ENCODE results near the gene CETN2. TPM values are rescaled to one million over a fixed set of nuclear protein-coding genes. Genes with fewer than 3 reads are reported as not detected.
"Not testable (repeated sequence)": the region's sequence is repeated elsewhere in the genome, so short reads cannot be mapped to it uniquely, and the experiment has no call there.

The CETN2 gene
- polyA plus RNA-seq, 1 donor: 28.0 TPM

DNA sequence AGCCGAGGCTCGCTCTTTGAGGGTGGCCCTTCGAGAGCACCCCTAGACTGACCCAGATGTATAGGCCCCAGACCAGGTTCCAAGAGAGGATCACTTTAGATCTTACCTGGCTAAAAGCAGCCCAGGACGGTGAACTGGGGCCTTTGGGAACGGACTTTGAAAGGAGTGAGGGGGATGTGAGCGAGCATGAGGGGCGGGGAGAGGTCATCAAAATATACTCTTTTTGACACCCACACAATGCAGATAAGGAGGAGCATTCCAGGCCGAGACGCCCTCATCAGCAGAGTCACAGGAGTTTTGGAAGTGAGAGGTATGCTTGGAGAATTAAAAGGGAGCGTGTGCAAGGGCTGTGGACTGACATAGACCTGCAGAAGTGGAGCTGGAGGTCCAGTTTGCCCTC is 834 bp upstream of the CETN2 start:
- DNase-seq: no peak

DNA sequence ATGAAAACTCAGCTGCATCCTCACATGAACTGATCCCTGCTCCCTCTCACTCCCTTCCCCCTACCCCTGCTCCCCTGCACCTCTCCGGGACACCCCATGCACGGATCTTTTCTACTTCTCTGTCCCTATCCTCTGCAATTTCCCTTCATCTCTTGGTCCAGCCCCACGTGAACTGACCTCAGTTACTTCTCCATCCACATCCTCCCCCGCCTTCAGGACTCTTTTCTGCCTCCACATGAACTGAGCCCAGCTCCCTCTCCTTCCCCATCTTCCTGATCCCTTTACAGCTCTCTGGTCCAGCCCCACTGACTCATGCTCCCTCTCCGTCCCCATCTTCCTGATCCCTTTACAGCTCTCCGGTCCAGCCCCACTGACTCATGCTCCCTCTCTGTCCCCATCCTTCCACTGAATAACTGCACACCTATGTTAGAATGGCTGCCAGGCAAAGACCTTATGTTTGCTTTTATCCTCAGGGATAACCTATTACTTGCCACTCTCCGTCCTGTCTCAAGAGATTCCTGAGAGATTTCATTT is 5.6 kb downstream of the CETN2 start:
- DNase-seq: no peak

DNA sequence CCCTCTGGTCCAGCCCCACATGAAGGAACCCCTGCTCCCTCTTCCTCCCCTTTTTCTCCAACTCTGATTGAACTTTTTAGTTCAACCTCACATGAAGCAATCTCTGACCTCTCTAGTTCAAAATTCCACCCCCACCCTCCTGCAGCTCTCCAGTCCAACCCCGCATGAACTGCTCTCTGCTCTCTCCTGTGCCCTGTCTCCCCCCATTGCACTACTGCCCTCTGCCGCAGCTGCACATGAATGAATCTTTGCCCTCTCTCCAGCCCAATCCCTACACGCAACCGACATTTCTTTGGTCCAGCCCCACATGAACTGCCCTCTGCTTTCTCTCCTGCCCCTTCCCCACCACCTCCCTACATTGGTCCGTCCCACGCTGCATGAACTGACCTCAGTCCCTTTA is 6.9 kb downstream of the CETN2 start:
- no peak for DNase-seq

DNA sequence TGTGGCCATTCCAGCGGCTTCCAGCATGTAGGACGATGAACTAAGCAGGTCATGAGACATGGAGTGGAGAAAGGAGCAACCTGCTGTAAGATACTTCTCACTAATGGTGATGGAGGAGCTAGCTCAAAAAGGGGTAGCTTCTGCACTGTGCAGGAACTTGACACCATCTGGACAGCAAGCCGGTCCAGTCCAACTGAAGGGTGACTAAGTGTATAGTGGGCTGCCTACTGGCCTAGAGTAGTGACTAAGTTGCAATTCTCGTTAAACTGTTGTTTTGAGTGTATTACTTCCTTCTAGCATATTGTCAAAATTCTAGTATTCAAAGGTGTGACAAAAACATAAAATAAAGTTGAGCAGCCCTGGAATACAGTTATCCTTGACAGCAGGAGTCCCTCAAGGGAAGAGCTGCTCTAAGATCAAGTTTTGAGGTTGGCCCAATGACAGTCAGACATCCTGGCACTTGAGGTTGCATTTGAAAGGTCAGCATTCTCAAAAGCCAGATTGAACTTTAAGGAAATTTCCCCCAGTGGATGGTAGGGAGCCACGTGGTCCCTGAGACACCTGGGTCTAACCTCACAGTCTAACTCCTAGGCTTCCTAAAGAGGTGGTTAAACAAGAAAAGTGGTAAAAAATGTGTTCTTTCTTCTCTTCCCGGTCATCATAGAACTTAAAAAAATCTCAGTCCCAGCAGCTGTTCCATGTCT is 8.0 kb downstream of the CETN2 start:
- no peak for DNase-seq

DNA sequence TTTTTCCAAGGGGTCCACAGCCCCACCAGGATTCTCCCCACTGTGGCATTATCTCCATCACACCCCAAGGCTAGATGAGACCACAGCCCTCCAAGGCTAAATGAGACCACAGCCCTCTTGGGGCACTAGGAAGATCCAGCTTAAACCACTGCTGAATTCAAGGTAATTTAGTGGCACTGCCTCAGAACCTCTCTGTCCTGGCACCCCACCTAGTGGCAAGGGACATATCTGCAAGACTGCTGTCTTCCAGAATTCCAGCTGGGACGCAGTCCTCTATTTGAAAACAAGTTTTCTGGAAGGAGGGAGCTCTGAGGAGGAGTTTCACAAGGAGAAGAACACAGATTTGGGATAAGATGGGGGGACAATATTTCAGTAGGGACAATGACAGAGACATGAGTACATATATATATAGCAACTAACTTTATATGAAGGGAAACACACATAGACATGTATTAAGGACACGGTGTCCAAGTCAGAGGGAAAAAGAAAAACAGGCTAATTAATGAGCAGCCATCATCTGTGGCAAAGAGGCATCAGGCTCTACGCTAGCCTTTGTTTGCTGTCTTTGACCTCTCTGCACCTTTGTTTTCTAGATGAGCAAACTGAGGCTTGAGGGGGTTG is 9.3 kb downstream of the CETN2 start:
- DNase-seq: no peak

DNA sequence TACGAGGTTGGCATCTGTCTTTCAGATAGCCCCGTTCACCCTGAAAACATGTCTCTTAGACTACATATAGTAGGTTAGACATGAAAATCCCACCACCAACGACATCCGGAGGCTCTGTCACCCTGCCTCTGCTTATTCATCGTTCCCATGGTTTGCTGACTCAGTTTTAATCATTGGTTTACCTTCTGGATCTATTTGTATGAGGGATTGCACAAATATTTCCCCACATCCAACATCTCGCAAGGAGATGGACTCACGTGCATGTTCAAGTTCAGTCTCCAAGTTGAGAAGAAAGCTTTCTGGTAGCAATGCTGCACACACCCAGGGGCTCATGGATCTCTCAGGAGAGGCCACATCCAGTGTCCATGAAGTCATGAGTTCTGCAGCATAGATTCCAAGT is 10.8 kb downstream of the CETN2 start:
- no peak for DNase-seq

DNA sequence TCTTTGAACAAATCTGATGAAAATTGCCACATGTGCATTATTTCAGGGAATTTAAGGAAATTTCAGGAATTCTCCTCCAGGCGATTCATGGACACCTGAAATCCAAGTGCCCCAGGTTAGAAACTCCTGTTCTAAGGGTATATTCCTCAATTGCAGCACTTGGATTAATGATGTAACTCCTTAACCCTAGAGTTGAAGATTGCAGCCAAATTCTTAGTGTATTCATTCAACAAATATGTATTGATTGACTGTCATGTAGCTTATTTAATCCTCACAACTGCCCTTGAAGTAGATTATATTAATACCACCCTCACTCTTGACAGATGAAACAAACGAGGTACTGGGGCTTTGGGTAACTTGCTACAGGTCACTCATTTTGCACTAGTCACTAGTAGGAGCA is 11.3 kb downstream of the CETN2 start:
- DNase-seq: no peak

DNA sequence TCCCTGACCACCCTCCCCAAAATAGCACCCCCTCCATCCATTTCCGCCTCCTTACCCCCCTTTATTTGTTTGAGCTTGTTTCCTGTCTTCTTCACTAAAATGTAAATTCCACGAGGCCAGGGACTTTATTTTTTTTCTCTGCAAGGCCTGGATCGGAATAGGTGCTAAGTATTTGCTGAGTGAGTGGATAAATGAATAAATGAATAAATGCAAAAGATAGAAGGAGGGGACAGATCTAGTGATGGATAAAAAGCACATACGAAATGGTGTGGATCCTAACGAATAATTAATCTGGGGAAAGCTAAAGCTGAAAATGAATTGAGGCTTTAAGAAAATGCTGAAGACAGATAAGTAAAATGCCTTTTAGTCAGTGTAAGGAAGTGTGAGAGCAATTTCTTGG is 12.2 kb downstream of the CETN2 start:
- DNase-seq: no peak

DNA sequence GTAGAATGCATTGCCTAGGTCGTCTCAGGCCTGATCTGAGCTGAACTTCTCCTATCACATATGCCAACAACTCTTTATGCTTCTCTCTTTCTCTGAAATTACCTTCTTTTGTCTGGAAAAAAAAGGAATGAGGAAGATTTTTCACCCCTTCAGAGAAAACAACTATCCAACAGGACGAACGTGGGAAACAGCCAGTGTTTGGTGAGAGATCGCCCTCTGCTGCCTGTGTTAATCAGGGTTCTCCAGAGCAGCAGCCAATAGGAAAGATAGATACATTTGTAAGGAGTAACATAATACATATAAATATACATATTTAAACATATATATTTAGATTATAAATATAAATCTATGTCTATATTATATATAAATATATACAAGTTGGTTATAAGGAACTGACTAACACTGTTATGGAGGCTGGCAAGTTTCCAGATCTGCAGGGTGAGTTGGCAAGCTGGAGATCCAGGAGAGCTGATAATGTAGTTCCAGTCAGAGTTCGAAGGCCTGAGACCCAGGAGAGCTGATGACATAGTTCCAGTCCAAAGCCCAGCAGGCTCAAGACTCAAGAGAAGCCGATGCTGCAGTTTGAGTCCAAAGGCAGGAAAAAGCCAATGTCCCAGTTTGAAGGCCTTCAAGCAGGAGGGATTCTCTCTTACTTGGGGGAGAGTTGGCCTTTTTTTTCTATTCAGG is 13.3 kb downstream of the CETN2 start:
- peak; percentile 13 for DNase-seq

DNA sequence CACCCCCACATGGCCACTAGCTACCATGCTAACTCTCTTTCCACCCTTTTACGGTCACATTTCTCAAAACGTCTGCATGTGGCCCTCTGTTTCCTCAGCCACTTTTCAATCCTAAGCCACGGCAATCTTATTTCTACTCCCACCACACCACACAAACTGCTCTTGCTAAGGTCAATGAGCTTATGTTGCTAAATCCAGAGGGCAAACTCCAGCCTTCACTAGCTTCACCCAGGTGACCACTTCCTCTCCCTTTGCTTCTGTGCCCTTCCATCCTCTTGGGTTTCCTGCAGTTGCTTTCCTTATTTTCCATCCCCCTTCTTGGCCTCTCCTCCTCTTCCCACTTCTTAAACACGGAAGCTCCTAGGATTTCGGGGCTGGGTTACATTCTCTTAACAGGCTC is 16.5 kb downstream of the CETN2 start:
- no peak for DNase-seq

DNA sequence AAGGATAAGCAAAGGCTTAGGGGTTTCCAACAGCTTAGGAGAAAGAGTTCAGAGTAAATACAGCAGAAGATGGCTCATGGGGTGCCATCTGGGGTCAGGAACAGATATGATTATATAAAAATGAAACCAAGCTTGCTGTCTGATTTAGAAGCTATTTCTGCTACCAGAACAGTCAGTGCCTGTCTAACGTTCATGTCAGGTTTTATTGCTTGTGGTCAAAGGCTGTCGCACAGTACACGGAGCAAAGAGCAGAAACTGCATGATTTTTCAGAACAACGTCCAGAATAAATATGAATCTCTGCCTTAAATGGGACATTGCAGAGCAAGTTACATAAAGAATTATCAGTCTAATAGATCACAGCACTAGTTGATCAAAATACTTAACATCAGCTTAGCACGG is 17.4 kb downstream of the CETN2 start:
- no peak for DNase-seq

DNA sequence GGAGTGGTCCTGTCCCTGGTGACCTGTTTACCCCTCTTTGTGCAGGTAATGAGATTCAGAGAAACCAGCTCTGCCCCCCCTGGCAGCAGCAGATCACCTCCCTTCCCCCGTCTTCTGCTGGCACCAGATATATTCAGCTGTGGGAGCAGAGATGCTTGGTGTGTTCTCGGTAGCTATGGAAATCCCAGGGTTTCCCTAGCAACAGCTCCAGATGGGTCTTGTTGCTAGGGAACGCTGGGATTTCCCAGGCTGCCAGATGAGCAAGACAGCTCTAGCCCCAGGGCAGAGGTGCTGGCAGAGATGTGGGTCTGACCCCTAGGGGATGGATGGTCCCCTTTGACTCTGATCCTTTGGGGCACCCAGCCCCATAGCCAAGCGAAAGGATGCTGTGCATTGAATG is 20.2 kb downstream of the CETN2 start:
- no peak for DNase-seq

DNA sequence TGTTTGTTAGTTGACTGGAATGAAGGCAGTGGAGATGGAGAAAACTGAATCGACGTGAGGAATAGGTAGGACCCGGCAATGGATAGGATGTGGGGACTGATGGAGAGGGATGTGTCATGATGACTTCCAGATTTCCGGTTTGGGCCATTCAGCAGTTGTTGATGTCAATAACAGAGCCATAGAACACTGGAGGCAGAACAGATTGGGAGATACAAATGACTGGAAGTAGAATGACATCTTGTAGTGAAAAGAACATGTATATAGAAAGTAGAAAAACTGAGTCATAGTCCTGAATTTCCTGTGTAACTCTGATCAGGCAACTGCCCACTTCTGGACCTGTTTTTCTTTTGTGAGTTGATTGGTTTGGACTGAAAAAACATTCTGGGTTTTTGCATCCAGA is 24.5 kb downstream of the CETN2 start:
- no peak for DNase-seq

DNA sequence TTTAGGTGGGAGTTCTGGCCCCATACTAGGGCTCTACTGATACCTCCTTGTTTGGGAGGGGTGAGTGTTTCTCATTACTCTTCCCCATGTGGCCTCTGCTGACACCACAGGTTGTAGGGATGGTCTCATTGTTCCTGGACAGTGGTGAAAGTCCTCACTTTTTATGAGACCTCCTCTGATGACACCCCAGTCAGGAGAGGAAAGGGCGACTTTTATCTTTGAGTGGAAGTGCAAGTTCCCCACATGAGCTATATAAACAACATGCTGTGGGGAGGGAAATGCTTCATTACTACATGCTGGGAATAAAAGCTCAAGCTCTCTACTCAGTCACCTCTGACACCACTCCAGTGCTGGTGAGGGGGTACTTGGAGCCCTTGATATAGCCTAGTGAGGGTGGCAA is 31.6 kb downstream of the CETN2 start:
- DNase-seq: no peak

DNA sequence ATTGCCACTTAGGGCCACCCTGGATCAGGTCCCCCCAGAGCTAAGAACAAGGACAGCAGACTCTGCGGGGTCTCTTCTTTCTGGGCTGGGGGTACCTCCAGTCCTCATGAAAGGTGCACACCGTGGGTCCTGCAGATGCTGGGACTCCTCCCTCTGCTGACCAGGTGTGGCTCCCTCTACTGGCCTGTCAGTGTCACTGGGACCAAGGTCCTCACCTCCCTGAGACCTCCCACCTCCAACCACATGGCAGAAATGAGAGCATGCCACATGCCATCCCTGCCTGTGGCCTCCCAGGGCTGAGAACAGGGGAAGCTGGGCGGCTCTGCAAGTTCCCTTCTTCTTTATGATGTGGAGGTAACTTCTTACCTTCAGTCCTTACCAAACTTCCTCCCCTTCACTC is 43.5 kb downstream of the CETN2 start:
- not testable (repeated sequence) for DNase-seq

Other genes starting within 250 kb of the CETN2 start
- 0.85 TPM for gene GABRQ, start 192.9 kb downstream of the CETN2 start, polyA plus RNA-seq (ENCODE audit: insufficient read length)
- gene MAGEA3, start 132.0 kb downstream of the CETN2 start, polyA plus RNA-seq (ENCODE audit: insufficient read length): not detected
- gene CSAG2, start 121.5 kb downstream of the CETN2 start, polyA plus RNA-seq (ENCODE audit: insufficient read length): not detected
- not detected for gene MAGEA2B, start 116.1 kb downstream of the CETN2 start, polyA plus RNA-seq (ENCODE audit: insufficient read length)
- not detected for gene CSAG1, start 97.0 kb downstream of the CETN2 start, polyA plus RNA-seq (ENCODE audit: insufficient read length)
- gene MAGEA12, start 97.0 kb downstream of the CETN2 start, polyA plus RNA-seq (ENCODE audit: insufficient read length): not detected
- not detected for gene MAGEA2, start 76.9 kb downstream of the CETN2 start, polyA plus RNA-seq (ENCODE audit: insufficient read length)
- not detected for gene CSAG3, start 71.5 kb downstream of the CETN2 start, polyA plus RNA-seq (ENCODE audit: insufficient read length)
- gene MAGEA6, start 61.1 kb downstream of the CETN2 start, polyA plus RNA-seq (ENCODE audit: insufficient read length): not detected
- gene NSDHL, start 306 bp upstream of the CETN2 start, polyA plus RNA-seq (ENCODE audit: insufficient read length): 13.1 TPM
- gene ZNF185, start 67.3 kb upstream of the CETN2 start, polyA plus RNA-seq (ENCODE audit: insufficient read length): 6.0 TPM
- gene PNMA5, start 163.4 kb upstream of the CETN2 start, polyA plus RNA-seq (ENCODE audit: insufficient read length): 0.06 TPM
- gene PNMA3, start 225.7 kb upstream of the CETN2 start, polyA plus RNA-seq (ENCODE audit: insufficient read length): 1.2 TPM
- gene PNMA6A, start 241.7 kb upstream of the CETN2 start, polyA plus RNA-seq (ENCODE audit: insufficient read length): 2.5 TPM